Measurements from ENCODE around the gene C4orf54.

Gene C4orf54

GRCh38 chr4:99651811-99652485 lies 5.7 kb downstream of the C4orf54 start:
- DNase-seq = no peak

GRCh38 chr4:99651016-99651769 lies 6.4 kb downstream of the C4orf54 start:
- DNase-seq = no peak

- DNase-seq = no peak
Measured at GRCh38 chr4:99649778-99650177, 7.8 kb downstream of the C4orf54 start.

GRCh38 chr4:99649208-99649607 lies 8.4 kb downstream of the C4orf54 start:
- no peak for DNase-seq

GRCh38 chr4:99648321-99648720 lies 9.3 kb downstream of the C4orf54 start:
- DNase-seq = no peak

- DNase-seq = peak; percentile 5
Measured at GRCh38 chr4:99647071-99647470, 10.6 kb downstream of the C4orf54 start.

GRCh38 chr4:99645638-99646037 lies 12.0 kb downstream of the C4orf54 start:
- DNase-seq = no peak

GRCh38 chr4:99645036-99645435 lies 12.6 kb downstream of the C4orf54 start:
- no peak for DNase-seq

GRCh38 chr4:99644453-99644852 lies 13.2 kb downstream of the C4orf54 start:
- DNase-seq = no peak

- DNase-seq = no peak
Measured at GRCh38 chr4:99642725-99643489, 14.7 kb downstream of the C4orf54 start.

GRCh38 chr4:99640676-99641075 lies 17.0 kb downstream of the C4orf54 start:
- no peak for DNase-seq

- no peak for DNase-seq
Measured at GRCh38 chr4:99637174-99637573, 20.5 kb downstream of the C4orf54 start.

GRCh38 chr4:99636422-99636821 lies 21.2 kb downstream of the C4orf54 start:
- no peak for DNase-seq

- no peak for DNase-seq
Measured at GRCh38 chr4:99635601-99636000, 22.0 kb downstream of the C4orf54 start.

GRCh38 chr4:99634742-99635360 lies 22.8 kb downstream of the C4orf54 start:
- no peak for DNase-seq

- no peak for DNase-seq
Measured at GRCh38 chr4:99633772-99634171, 23.9 kb downstream of the C4orf54 start.

GRCh38 chr4:99630857-99631360 lies 26.7 kb downstream of the C4orf54 start:
- no peak for DNase-seq

- no peak for DNase-seq
Measured at GRCh38 chr4:99629962-99630554, 27.6 kb downstream of the C4orf54 start.

- DNase-seq = no peak
Measured at GRCh38 chr4:99628040-99628439, 29.6 kb downstream of the C4orf54 start.

- DNase-seq = no peak
Measured at GRCh38 chr4:99625369-99625768, 32.3 kb downstream of the C4orf54 start.

- DNase-seq = no peak
Measured at GRCh38 chr4:99624141-99624719, 33.4 kb downstream of the C4orf54 start.

GRCh38 chr4:99622341-99622740 lies 35.3 kb downstream of the C4orf54 start:
- no peak for DNase-seq

Data from NCI-H510A treated with DMSO at 0.1 percent for 48 hours (cell line).